BLaER1 treated with 17β-estradiol and CSF1 and Interleukin-3, amounts not matched to agents 10 nM and 100 nM (cell line): ENCODE data around the gene SEPTIN5.
"Not testable (repeated sequence)": the region's sequence is repeated elsewhere in the genome, so short reads cannot be mapped to it uniquely, and the experiment has no call there.

Experiments used
- H3K27ac ChIP-seq, 11 experiments: shearing (Covaris generic); formaldehyde crosslinking; 2 replicates each; pipeline ENCODE4 v1.8.1; 2022
- H3K27me3 ChIP-seq, 11 experiments: shearing (Covaris generic); formaldehyde crosslinking; 2 replicates each; pipeline ENCODE4 v1.8.1; 2022
- H3K36me3 ChIP-seq, 11 experiments: shearing (Covaris generic); formaldehyde crosslinking; 2 replicates each; pipeline ENCODE4 v1.8.1; 2022
- H3K4me1 ChIP-seq, 10 experiments: shearing (Covaris generic); formaldehyde crosslinking; 2 replicates each; pipeline ENCODE4 v1.8.1; 2022
- H3K4me2 ChIP-seq, 11 experiments: shearing (Covaris generic); formaldehyde crosslinking; 2 replicates each; pipeline ENCODE4 v1.8.1; 2022
- H3K4me3 ChIP-seq, 10 experiments: shearing (Covaris generic); formaldehyde crosslinking; 2 replicates each; pipeline ENCODE4 v1.8.1; 2022
- H3K9ac ChIP-seq, 11 experiments: shearing (Covaris generic); formaldehyde crosslinking; 2 replicates each; pipeline ENCODE4 v1.8.1; 2022
- H3K9me3 ChIP-seq, 11 experiments: shearing (Covaris generic); formaldehyde crosslinking; replicated peaks in 1 of 11; 2 replicates each; pipeline ENCODE4 v1.8.1; 2022
- H4K20me1 ChIP-seq, 11 experiments: shearing (Covaris generic); formaldehyde crosslinking; 2 replicates each; pipeline ENCODE4 v1.8.1; 2022
- Cebpa-rat ChIP-seq, 11 experiments: shearing (Covaris generic); IDR thresholded peaks; 2 replicates each; pipeline ENCODE4 v1.8.1; 2022

SEPTIN5 gene

GRCh38 chr22:19721330-19722177 is 7.3 kb downstream of the SEPTIN5 start:
- Histone ChIP-seq H3K4me2 (no peak overlapping the region), H3K9me3 (no peaks in the 10 kb centered on the region), H3K4me1 (peaks cover 23 to 53% (median 37%) of the 10 kb centered on the region in 10 experiments; a peak in 19 of 20 replicates), H3K9ac (no peak overlapping the region), H3K36me3 (peaks cover 0 to 35% (median 17%) of the 10 kb centered on the region in 11 experiments; a peak in 9 of 22 replicates), H3K4me3 (no peak overlapping the region), H3K27me3 (peaks cover 43 to 80% (median 53%) of the 10 kb centered on the region in 11 experiments), H3K27ac (no peak overlapping the region), H4K20me1 (peaks cover 0 to 65% (median 55%) of the 10 kb centered on the region in 11 experiments; a peak in 18 of 22 replicates)
- TF ChIP-seq Cebpa-rat (IDR thresholded peaks at IDR 0.05), result no peak

- peak overlapping the region; percentile 53 to 85 (median 74); a peak in 19 of 22 replicates for H3K4me2 ChIP-seq
- H3K4me1 ChIP-seq, result peaks cover 23 to 48% (median 37%) of the 10 kb centered on the region in 10 experiments; a peak in 19 of 20 replicates
- H4K20me1 ChIP-seq, result peaks cover 0 to 65% (median 55%) of the 10 kb centered on the region in 11 experiments; a peak in 18 of 22 replicates
- H3K4me3 ChIP-seq, result 0 out of 20 replicates have a peak overlapping the region, but pooled peaks of 1 of the 10 experiments have one; percentile 7
- H3K9me3 ChIP-seq, result no peaks in the 10 kb centered on the region
- H3K9ac ChIP-seq, result no peak overlapping the region
- TF ChIP-seq Cebpa-rat (IDR thresholded peaks at IDR 0.05), result no peak
- no peak overlapping the region for H3K27ac ChIP-seq
- H3K27me3 ChIP-seq, result peaks cover 40 to 81% (median 56%) of the 10 kb centered on the region in 11 experiments
- H3K36me3 ChIP-seq, result peaks cover 0 to 35% (median 17%) of the 10 kb centered on the region in 11 experiments; a peak in 9 of 22 replicates
Measured at GRCh38 chr22:19722178-19722981, 8.1 kb downstream of the SEPTIN5 start.

GRCh38 chr22:19722982-19723231 is 8.6 kb downstream of the SEPTIN5 start:
- Histone ChIP-seq H3K27ac (no peak overlapping the region), H3K4me2 (peak overlapping the region; percentile 53 to 85 (median 74)), H3K9ac (0 out of 22 replicates have a peak overlapping the region, but pooled peaks of 1 of the 11 experiments have one; percentile 3), H3K36me3 (peaks cover 0 to 35% (median 17%) of the 10 kb centered on the region in 11 experiments; a peak in 9 of 22 replicates), H3K4me1 (peaks cover 23 to 43% (median 33%) of the 10 kb centered on the region in 10 experiments; a peak in 19 of 20 replicates), H3K27me3 (peaks cover 40 to 83% (median 59%) of the 10 kb centered on the region in 11 experiments), H3K9me3 (no peaks in the 10 kb centered on the region), H3K4me3 (peak overlapping the region in 4 of 10 experiments; percentile 7 to 51 (median 22); a peak in 3 of 20 replicates), H4K20me1 (peaks cover 0 to 65% (median 55%) of the 10 kb centered on the region in 11 experiments; a peak in 18 of 22 replicates)
- TF ChIP-seq Cebpa-rat (IDR thresholded peaks at IDR 0.05), result no peak

GRCh38 chr22:19723232-19723982 is 9.1 kb downstream of the SEPTIN5 start, which contains the start of gene GP1BB:
GP1BB (plus strand) TSS chr22:19723539; CDS start chr22:19723570, 31 bp downstream.
- peaks cover 40 to 86% (median 64%) of the 10 kb centered on the region in 11 experiments for H3K27me3 ChIP-seq
- H3K4me3 ChIP-seq, result peak within 1 kb of the TSS in 7 of 10 experiments; percentile 7 to 51 (median 32); a peak in 10 of 20 replicates
- H3K27ac ChIP-seq, result no peak within 1 kb of the TSS
- no peaks in the 10 kb centered on the region for H3K9me3 ChIP-seq
- H4K20me1 ChIP-seq, result peaks cover 0 to 68% (median 55%) of the 10 kb centered on the region in 11 experiments; a peak in 18 of 22 replicates
- peaks cover 23 to 43% (median 32%) of the 10 kb centered on the region in 10 experiments; a peak in 19 of 20 replicates for H3K4me1 ChIP-seq
- 0 out of 22 replicates have a peak within 1 kb of the TSS, but pooled peaks of 2 of the 11 experiments have one; percentile 0 to 3 for H3K9ac ChIP-seq
- H3K4me2 ChIP-seq, result peak within 1 kb of the TSS; percentile 53 to 85 (median 74)
- TF ChIP-seq Cebpa-rat (IDR thresholded peaks at IDR 0.05), result no peak
- H3K36me3 ChIP-seq, result peaks cover 0 to 35% (median 17%) of the 10 kb centered on the region in 11 experiments; a peak in 9 of 22 replicates

- Histone ChIP-seq H3K36me3 (peaks cover 0 to 35% (median 17%) of the 10 kb centered on the region in 11 experiments; a peak in 9 of 22 replicates), H3K4me1 (peaks cover 16 to 43% (median 24%) of the 10 kb centered on the region in 10 experiments; a peak in 18 of 20 replicates), H3K27ac (no peak overlapping the region), H4K20me1 (peaks cover 0 to 73% (median 53%) of the 10 kb centered on the region in 11 experiments; a peak in 18 of 22 replicates), H3K4me2 (peak overlapping the region; percentile 53 to 85 (median 74)), H3K9ac (0 out of 22 replicates have a peak overlapping the region, but pooled peaks of 2 of the 11 experiments have one; percentile 0 to 3), H3K9me3 (no peaks in the 10 kb centered on the region), H3K27me3 (peaks cover 40 to 78% (median 58%) of the 10 kb centered on the region in 11 experiments), H3K4me3 (peak overlapping the region in 6 of 10 experiments; percentile 7 to 51 (median 35); a peak in 9 of 20 replicates)
- TF ChIP-seq Cebpa-rat (IDR thresholded peaks at IDR 0.05), result no peak
Measured at GRCh38 chr22:19723983-19724827, 9.9 kb downstream of the SEPTIN5 start.

GRCh38 chr22:19724927-19725661 is 10.8 kb downstream of the SEPTIN5 start:
- Histone ChIP-seq H3K36me3 (peaks cover 0 to 31% (median 17%) of the 10 kb centered on the region in 11 experiments; a peak in 9 of 22 replicates), H3K9ac (no peak overlapping the region), H4K20me1 (peaks cover 0 to 67% (median 44%) of the 10 kb centered on the region in 11 experiments; a peak in 18 of 22 replicates), H3K9me3 (no peaks in the 10 kb centered on the region), H3K27ac (no peak overlapping the region), H3K4me3 (no peak overlapping the region), H3K27me3 (peaks cover 40 to 74% (median 53%) of the 10 kb centered on the region in 11 experiments), H3K4me1 (peaks cover 15 to 34% (median 18%) of the 10 kb centered on the region in 10 experiments; a peak in 18 of 20 replicates), H3K4me2 (no peak overlapping the region)
- no peak for TF ChIP-seq Cebpa-rat (IDR thresholded peaks at IDR 0.05)

GRCh38 chr22:19726064-19726788 is 11.9 kb downstream of the SEPTIN5 start:
- H3K9ac ChIP-seq, H3K4me3 ChIP-seq, H3K27ac ChIP-seq, H3K9me3 ChIP-seq, H3K4me2 ChIP-seq: not testable (repeated sequence)
- Histone ChIP-seq H3K36me3 (peaks cover 0 to 19% (median 10%) of the 10 kb centered on the region in 11 experiments; a peak in 9 of 22 replicates), H3K4me1 (peaks cover 15 to 36% (median 19%) of the 10 kb centered on the region in 10 experiments; a peak in 18 of 20 replicates), H4K20me1 (peaks cover 0 to 56% (median 33%) of the 10 kb centered on the region in 11 experiments; a peak in 18 of 22 replicates), H3K27me3 (peaks cover 40 to 70% (median 53%) of the 10 kb centered on the region in 11 experiments)
